Measurements from ENCODE around the gene SDC3. TPM values are rescaled to one million over a fixed set of nuclear protein-coding genes. Genes with fewer than 3 reads are reported as not detected.

The SDC3 gene
- total RNA-seq, 5 donors from 2014 or later (not counting 1 experiment from before 2014, with no cell fraction given) = 0.07 to 1.1 (median 0.47) TPM

- H3K4me3 Mint-ChIP-seq = no peak overlapping the region
- ChIA-PET POLR2A (no interaction called here), CTCF (no interaction called here)
- no peak overlapping the region for H3K27ac ChIP-seq (ENCODE audit: low read length)
- 90% methylated on average over 3 of the region's 7 CpGs for WGBS (ENCODE audit: insufficient coverage)
- DNase-seq (no peak), ATAC-seq (replicated peaks in 1 of 4) (no peak)
- no peak overlapping the region for H3K27ac Mint-ChIP-seq
- no peaks in the 10 kb centered on the region for H3K4me1 ChIP-seq (ENCODE audit: control insufficient read depth in 1 of 2, extremely low read depth in 1 of 2, insufficient read depth in 2 of 2, low read length in 2 of 2)
- no peaks in the 10 kb centered on the region for H3K9me3 Mint-ChIP-seq
- H3K9me3 ChIP-seq = no peaks in the 10 kb centered on the region
- H3K27me3 ChIP-seq (replicated peaks in 1 of 2; ENCODE audit: control insufficient read depth in 2 of 2, extremely low read depth in 1 of 2, insufficient read depth in 2 of 2, low read length in 1 of 2) = peaks cover 0 to 6% of the 10 kb centered on the region in 2 experiments
- peaks cover under 1 to 7% of the 10 kb centered on the region in 2 donors for H3K27me3 Mint-ChIP-seq
- H3K4me3 ChIP-seq (ENCODE audit: control insufficient read depth in 1 of 2, extremely low read depth in 1 of 2, low read length in 1 of 2) = no peak overlapping the region
- no peaks in the 10 kb centered on the region for H3K36me3 Mint-ChIP-seq
- no peaks in the 10 kb centered on the region for H3K36me3 ChIP-seq (ENCODE audit: control insufficient read depth in 2 of 2, extremely low read depth in 1 of 2, insufficient read depth in 1 of 2, low read length in 1 of 2)
- H3K4me1 Mint-ChIP-seq = no peaks in the 10 kb centered on the region
Measured at GRCh38 chr1:30920827-30921226, 12.3 kb upstream of the SDC3 start.

- Histone ChIP-seq H3K4me3 (ENCODE audit: control insufficient read depth in 1 of 2, extremely low read depth in 1 of 2, low read length in 1 of 2) (no peak overlapping the region), H3K27ac (ENCODE audit: low read length) (no peak overlapping the region), H3K27me3 (replicated peaks in 1 of 2; ENCODE audit: control insufficient read depth in 2 of 2, extremely low read depth in 1 of 2, insufficient read depth in 2 of 2, low read length in 1 of 2) (peaks cover 0 to 10% of the 10 kb centered on the region in 2 experiments), H3K36me3 (ENCODE audit: control insufficient read depth in 2 of 2, extremely low read depth in 1 of 2, insufficient read depth in 1 of 2, low read length in 1 of 2) (no peaks in the 10 kb centered on the region), H3K4me1 (ENCODE audit: control insufficient read depth in 1 of 2, extremely low read depth in 1 of 2, insufficient read depth in 2 of 2, low read length in 2 of 2) (no peaks in the 10 kb centered on the region), H3K9me3 (no peaks in the 10 kb centered on the region)
- Mint-ChIP-seq H3K36me3 (no peaks in the 10 kb centered on the region), H3K27me3 (peaks cover 0 to 7% of the 10 kb centered on the region in 2 donors), H3K9me3 (no peaks in the 10 kb centered on the region), H3K4me1 (no peaks in the 10 kb centered on the region), H3K4me3 (no peak overlapping the region), H3K27ac (no peak overlapping the region)
- DNase-seq = no peak
- WGBS (ENCODE audit: insufficient coverage) = 39% methylated on average over 3 of the region's 10 CpGs
- ChIA-PET CTCF (interaction anchor here (0.7 to 0.9 kb wide), 3 partner anchors 9 to 37 kb away, joined by 3 to 8 read pairs (median 3); no protein-coding TSS in a partner anchor), POLR2A (interaction anchor here in 1 of 2 donors (0.5 kb wide), 1 partner anchor 135 kb away, joined by 5 read pairs; no protein-coding TSS in a partner anchor)
- no peak for ATAC-seq (replicated peaks in 1 of 4)
Measured at GRCh38 chr1:30919025-30919881, 10.7 kb upstream of the SDC3 start.

GRCh38 chr1:30916296-30916695 is 7.7 kb upstream of the SDC3 start:
- CTCF ChIA-PET = no interaction called here
- POLR2A ChIA-PET = no interaction called here

GRCh38 chr1:30915491-30916230 is 7.1 kb upstream of the SDC3 start:
- POLR2A ChIA-PET = interaction anchor here in 1 of 2 donors (0.5 kb wide), 1 partner anchor 108 kb away, joined by 7 read pairs; no protein-coding TSS in a partner anchor
- Histone ChIP-seq H3K4me3 (ENCODE audit: control insufficient read depth in 1 of 2, extremely low read depth in 1 of 2, low read length in 1 of 2) (no peak overlapping the region), H3K27ac (ENCODE audit: low read length) (no peak overlapping the region), H3K9me3 (no peaks in the 10 kb centered on the region), H3K27me3 (replicated peaks in 1 of 2; ENCODE audit: control insufficient read depth in 2 of 2, extremely low read depth in 1 of 2, insufficient read depth in 2 of 2, low read length in 1 of 2) (peaks cover 2 to 20% of the 10 kb centered on the region in 2 experiments), H3K4me1 (ENCODE audit: control insufficient read depth in 1 of 2, extremely low read depth in 1 of 2, insufficient read depth in 2 of 2, low read length in 2 of 2) (peaks cover 0 to 7% of the 10 kb centered on the region in 2 experiments), H3K36me3 (ENCODE audit: control insufficient read depth in 2 of 2, extremely low read depth in 1 of 2, insufficient read depth in 1 of 2, low read length in 1 of 2) (no peaks in the 10 kb centered on the region)
- CTCF ChIA-PET = no interaction called here
- ATAC-seq (replicated peaks in 1 of 4) (no peak), DNase-seq (peak in 1 of 35 experiments; percentile 3)
- no peak overlapping the region for H3K27ac Mint-ChIP-seq
- peaks cover 2 to 3% of the 10 kb centered on the region in 2 donors for H3K27me3 Mint-ChIP-seq
- H3K4me3 Mint-ChIP-seq = no peak overlapping the region
- H3K36me3 Mint-ChIP-seq = no peaks in the 10 kb centered on the region
- peaks cover 0 to 2% (median 1%) of the 10 kb centered on the region in 3 donors for H3K4me1 Mint-ChIP-seq
- 90% methylated on average over 9 of the region's 13 CpGs for WGBS (ENCODE audit: insufficient coverage)
- H3K9me3 Mint-ChIP-seq = no peaks in the 10 kb centered on the region

More at GRCh38 chr1:30916296-30916695, 7.7 kb upstream of the SDC3 start:
- peaks cover 0 to 2% (median 1%) of the 10 kb centered on the region in 3 donors for H3K4me1 Mint-ChIP-seq
- peaks cover 0 to 14% of the 10 kb centered on the region in 2 experiments for H3K27me3 ChIP-seq (replicated peaks in 1 of 2; ENCODE audit: control insufficient read depth in 2 of 2, extremely low read depth in 1 of 2, insufficient read depth in 2 of 2, low read length in 1 of 2)
- H3K27ac ChIP-seq (ENCODE audit: low read length) = no peak overlapping the region
- H3K9me3 Mint-ChIP-seq = no peaks in the 10 kb centered on the region
- H3K36me3 Mint-ChIP-seq = no peaks in the 10 kb centered on the region
- H3K4me3 Mint-ChIP-seq = no peak overlapping the region
- ATAC-seq (replicated peaks in 1 of 4) = no peak
- no peak overlapping the region for H3K4me3 ChIP-seq (ENCODE audit: control insufficient read depth in 1 of 2, extremely low read depth in 1 of 2, low read length in 1 of 2)
- peaks cover 0 to 4% of the 10 kb centered on the region in 2 experiments for H3K4me1 ChIP-seq (ENCODE audit: control insufficient read depth in 1 of 2, extremely low read depth in 1 of 2, insufficient read depth in 2 of 2, low read length in 2 of 2)
- whole genome bisulfite sequencing (ENCODE audit: insufficient coverage) = 92% methylated on average over 7 of the region's 12 CpGs
- peaks cover 0 to 4% of the 10 kb centered on the region in 2 donors for H3K27me3 Mint-ChIP-seq
- H3K27ac Mint-ChIP-seq = no peak overlapping the region
- peak in 1 of 35 experiments; percentile 21 for DNase-seq
- no peaks in the 10 kb centered on the region for H3K9me3 ChIP-seq
- H3K36me3 ChIP-seq (ENCODE audit: control insufficient read depth in 2 of 2, extremely low read depth in 1 of 2, insufficient read depth in 1 of 2, low read length in 1 of 2) = no peaks in the 10 kb centered on the region

GRCh38 chr1:30914931-30915330 is 6.4 kb upstream of the SDC3 start:
- WGBS (ENCODE audit: insufficient coverage) = no CpG with 5 or more reads among the region's 4 CpGs
- Histone ChIP-seq H3K4me3 (ENCODE audit: control insufficient read depth in 1 of 2, extremely low read depth in 1 of 2, low read length in 1 of 2) (no peak overlapping the region), H3K27me3 (replicated peaks in 1 of 2; ENCODE audit: control insufficient read depth in 2 of 2, extremely low read depth in 1 of 2, insufficient read depth in 2 of 2, low read length in 1 of 2) (peaks cover 4 to 25% of the 10 kb centered on the region in 2 experiments), H3K36me3 (ENCODE audit: control insufficient read depth in 2 of 2, extremely low read depth in 1 of 2, insufficient read depth in 1 of 2, low read length in 1 of 2) (no peaks in the 10 kb centered on the region), H3K9me3 (no peaks in the 10 kb centered on the region), H3K4me1 (ENCODE audit: control insufficient read depth in 1 of 2, extremely low read depth in 1 of 2, insufficient read depth in 2 of 2, low read length in 2 of 2) (peaks cover 0 to 7% of the 10 kb centered on the region in 2 experiments), H3K27ac (ENCODE audit: low read length) (no peak overlapping the region)
- CTCF ChIA-PET = no interaction called here
- DNase-seq (no peak), ATAC-seq (replicated peaks in 1 of 4) (no peak)
- Mint-ChIP-seq H3K4me3 (no peak overlapping the region), H3K36me3 (no peaks in the 10 kb centered on the region), H3K27ac (no peak overlapping the region), H3K9me3 (no peaks in the 10 kb centered on the region), H3K4me1 (peaks cover 1 to 4% (median 2%) of the 10 kb centered on the region in 3 donors), H3K27me3 (peaks cover 5 to 8% of the 10 kb centered on the region in 2 donors)
- POLR2A ChIA-PET = no interaction called here

- POLR2A ChIA-PET = no interaction called here
- no peaks in the 10 kb centered on the region for H3K36me3 ChIP-seq (ENCODE audit: control insufficient read depth in 2 of 2, extremely low read depth in 1 of 2, insufficient read depth in 1 of 2, low read length in 1 of 2)
Measured at GRCh38 chr1:30914587-30914922, 6.0 kb upstream of the SDC3 start.

More at GRCh38 chr1:30914587-30914922, 6.0 kb upstream of the SDC3 start:
- ATAC-seq (replicated peaks in 1 of 4) (no peak), DNase-seq (peak in 1 of 35 experiments; percentile 19)
- no peak overlapping the region for H3K27ac ChIP-seq (ENCODE audit: low read length)
- no peak overlapping the region for H3K4me3 ChIP-seq (ENCODE audit: control insufficient read depth in 1 of 2, extremely low read depth in 1 of 2, low read length in 1 of 2)
- no peaks in the 10 kb centered on the region for H3K9me3 ChIP-seq
- CTCF ChIA-PET = no interaction called here
- Mint-ChIP-seq H3K27ac (no peak overlapping the region), H3K9me3 (no peaks in the 10 kb centered on the region), H3K36me3 (no peaks in the 10 kb centered on the region), H3K4me3 (no peak overlapping the region), H3K27me3 (peaks cover 7 to 12% of the 10 kb centered on the region in 2 donors), H3K4me1 (peaks cover 3 to 8% (median 6%) of the 10 kb centered on the region in 3 donors)
- H3K4me1 ChIP-seq (ENCODE audit: control insufficient read depth in 1 of 2, extremely low read depth in 1 of 2, insufficient read depth in 2 of 2, low read length in 2 of 2) = peaks cover 0 to 7% of the 10 kb centered on the region in 2 experiments
- WGBS (ENCODE audit: insufficient coverage) = 85% methylated on average over 3 of the region's 3 CpGs
- peaks cover 4 to 27% of the 10 kb centered on the region in 2 experiments for H3K27me3 ChIP-seq (replicated peaks in 1 of 2; ENCODE audit: control insufficient read depth in 2 of 2, extremely low read depth in 1 of 2, insufficient read depth in 2 of 2, low read length in 1 of 2)

All from T-cell (primary cell).